Right hindlimb (tissue), 1 donor: ENCODE data around the gene TOP1.
A peak's percentile ranks its signal among the peaks of the same experiment; 100 is the strongest.

ENCODE experiments used
- DNase-seq: peaks from one replicate; pipeline ENCODE4 v3.0.0-alpha.2; 2018

The TOP1 gene

GRCh38 chr20:41171736-41172295, 143.2 kb downstream of the TOP1 start:
- DNase-seq = peak; percentile 19

- DNase-seq = peak; percentile 28
These were observed 143.9 kb downstream of the TOP1 start for GRCh38 chr20:41172296-41173140.

GRCh38 chr20:41173161-41173721, 144.6 kb downstream of the TOP1 start:
- peak; percentile 91 for DNase-seq

DNA sequence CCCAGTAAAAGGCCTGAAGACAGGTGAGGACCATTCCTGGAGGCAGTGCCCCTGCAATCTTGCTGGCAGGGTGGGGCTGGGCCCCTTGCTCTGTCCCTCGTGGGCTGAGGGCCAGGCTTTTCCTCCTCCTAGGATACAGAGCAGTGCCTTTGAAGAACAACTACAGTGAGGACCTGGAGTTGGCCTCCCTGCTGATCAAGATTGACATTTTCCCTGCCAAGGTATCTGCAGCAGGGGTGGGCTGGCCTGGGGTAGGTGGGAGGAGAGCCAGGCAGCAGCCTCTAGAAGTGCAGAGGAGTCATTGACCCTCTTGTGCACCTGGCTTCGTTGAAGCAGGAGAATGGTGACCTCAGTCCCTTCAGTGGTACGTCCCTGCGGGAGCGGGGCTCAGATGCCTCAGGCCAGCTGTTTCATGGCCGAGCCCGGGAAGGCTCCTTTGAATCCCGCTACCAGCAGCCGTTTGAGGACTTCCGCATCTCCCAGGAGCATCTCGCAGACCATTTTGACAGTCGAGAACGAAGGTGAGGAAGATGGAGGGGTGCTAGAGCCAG, 145.2 kb downstream of the TOP1 start:
- peak; percentile 13 for DNase-seq
